GM12878 (cell line): ENCODE results near the gene ZMIZ2. TPM values are rescaled to one million over a fixed set of nuclear protein-coding genes. Genes with fewer than 3 reads are reported as not detected.

Experiments
- ATAC-seq: fragments of 200-7000 bp; cut with Tn5 transposase; 3 replicates; pipeline ENCODE4 v1.9.1; 2020; ENCODE audit warnings: mild to moderate bottlenecking, moderate library complexity
- BruUV-seq: library from RNA; stranded (reverse); fragments of 400-500 nt; replicated peaks from 2 replicates; lab custom pipeline; 2021; lab: Mats Ljungman, UMichigan
- CTCF ChIA-PET: fragments of 300-600 bp; sonication (Branson Sonifier 250); formaldehyde crosslinking; extraction: SDS; loops from one replicate; lab custom pipeline; 2021; ENCODE audit warnings: inconsistent platforms; lab: Yijun Ruan, JAX
- POLR2A ChIA-PET: fragments of 350-600 bp; formaldehyde crosslinking; extraction: SDS; loops from one replicate; lab custom pipeline; 2021; ENCODE audit warnings: inconsistent platforms; lab: Charles Lee
- RAD21 ChIA-PET: fragments of 300-600 bp; sonication (Branson Sonifier 250); formaldehyde crosslinking; loops from one replicate; lab custom pipeline; 2023; ENCODE audit warnings: antibody characterized with exemption; ENCODE audit not compliant: unreplicated experiment; lab: Charles Lee
- SMC1A ChIA-PET: fragments of 300-600 bp; sonication (Branson Sonifier 250); formaldehyde crosslinking; loops from one replicate; lab custom pipeline; 2023; ENCODE audit not compliant: unreplicated experiment, uncharacterized antibody; lab: Charles Lee
- DNase-seq: peaks from one replicate; pipeline ENCODE4 v3.0.0-alpha.2; 2011; ENCODE audit warnings: low read depth, low spot score
- FAIRE-seq: peaks from 3 replicates; lab custom pipeline; 2011; peaks lifted over from hg19 to GRCh38; lab: Jason Lieb, UNC
- H2AFZ ChIP-seq: 2 replicates; pipeline ENCODE4 v1.6.0; 2011; ENCODE audit warnings: low read depth, low read length, control low read depth; ENCODE audit not compliant: control insufficient read depth
- H3K27ac ChIP-seq: 2 replicates; pipeline ENCODE4 v1.5.1; 2011; ENCODE audit warnings: control low read depth; ENCODE audit not compliant: control insufficient read depth, insufficient read depth
- H3K27me3 ChIP-seq, 2 experiments: replicated peaks in 1 of 2; 2 replicates each; pipeline versions ENCODE4 v1.6.0 to v1.6.1; 2011; ENCODE audit warnings: low read length in 1 of 2; ENCODE audit not compliant: control insufficient read depth in 2 of 2, insufficient read depth in 2 of 2
- H3K36me3 ChIP-seq, 2 experiments: 2 replicates each; pipeline ENCODE4 v1.5.1; 2011; ENCODE audit warnings: low read length in 1 of 2; ENCODE audit not compliant: control insufficient read depth in 2 of 2, insufficient read depth in 2 of 2
- H3K4me1 ChIP-seq: 2 replicates; pipeline ENCODE4 v1.6.1; 2011; ENCODE audit warnings: mild to moderate bottlenecking, low read length, moderate library complexity, mixed read lengths; ENCODE audit not compliant: control insufficient read depth, insufficient read depth
- H3K4me2 ChIP-seq: 2 replicates; pipeline ENCODE4 v1.6.0; 2011; ENCODE audit warnings: control low read depth; ENCODE audit not compliant: control insufficient read depth, insufficient read depth
- H3K4me3 ChIP-seq: fragments of 200-600 bp; sonication (generic); 2 replicates; pipeline ENCODE4 v1.5.1; 2016
- H3K79me2 ChIP-seq: 2 replicates; pipeline ENCODE4 v1.6.0; 2011; ENCODE audit warnings: low read length; ENCODE audit not compliant: control insufficient read depth, insufficient read depth
- H3K9ac ChIP-seq: 2 replicates; pipeline ENCODE4 v1.8.0; 2011; ENCODE audit warnings: low read length, control low read depth, mixed read lengths; ENCODE audit not compliant: control insufficient read depth, insufficient read depth
- H3K9me3 ChIP-seq: replicated peaks from 3 replicates; pipeline ENCODE4 v1.5.1; 2011; ENCODE audit warnings: mild to moderate bottlenecking, low read length; ENCODE audit not compliant: control insufficient read depth, insufficient read depth
- H4K20me1 ChIP-seq: 2 replicates; pipeline ENCODE4 v1.6.0; 2011; ENCODE audit not compliant: control insufficient read depth, insufficient read depth
- BACH1 ChIP-seq: fragments of 450-650 bp; IDR thresholded peaks from 2 replicates; pipeline ENCODE4 v1.6.1; 2017; ENCODE audit warnings: mild to moderate bottlenecking, borderline replicate concordance
- BRCA1 ChIP-seq: IDR thresholded peaks from 2 replicates; pipeline ENCODE4 v1.6.1; 2011; ENCODE audit warnings: low read depth, low read length, improper control_type of control experiment
- HDAC6 ChIP-seq: fragments of 200-600 bp; sonication (generic); IDR thresholded peaks from one replicate; pipeline ENCODE4 v1.8.0; 2017; ENCODE audit warnings: antibody characterized with exemption; ENCODE audit not compliant: unreplicated experiment
- HSF1 ChIP-seq: fragments of 150-350 bp; IDR thresholded peaks from 2 replicates; pipeline ENCODE4 v1.6.1; 2014; ENCODE audit warnings: mild to moderate bottlenecking, low read depth, low read length
- NFIC ChIP-seq: IDR thresholded peaks from 2 replicates; pipeline ENCODE4 v1.6.1; 2012; ENCODE audit warnings: low read depth, mild to moderate bottlenecking, inconsistent platforms, low read length, moderate library complexity
- PAX5 ChIP-seq: IDR thresholded peaks from 2 replicates; pipeline ENCODE4 v1.6.1; 2011; ENCODE audit warnings: low read depth, low read length, borderline replicate concordance
- TBL1XR1 ChIP-seq: IDR thresholded peaks from 2 replicates; pipeline ENCODE4 v1.6.1; 2012; ENCODE audit warnings: low read depth, low read length, improper control_type of control experiment
- YBX1 ChIP-seq: fragments of 450-650 bp; IDR thresholded peaks from 2 replicates; pipeline ENCODE4 v1.6.1; 2016; ENCODE audit warnings: antibody characterized with exemption
- ZBTB33 ChIP-seq: fragments of 450-650 bp; IDR thresholded peaks from 2 replicates; pipeline ENCODE4 v1.6.1; 2017; ENCODE audit warnings: mild to moderate bottlenecking
- ZNF384 ChIP-seq: IDR thresholded peaks from 2 replicates; pipeline ENCODE4 v1.6.1; 2012; ENCODE audit warnings: low read depth, mild to moderate bottlenecking, low read length, improper control_type of control experiment, borderline replicate concordance
- WGBS: methylation state at CpG from one replicate; pipeline ENCODE4 v1.1.6; 2016; ENCODE audit warnings: low lambda C conversion rate; ENCODE audit not compliant: insufficient replicate concordance, insufficient coverage; ENCODE audit errors: missing lambda C conversion rate; 5-methylcytosine and 5-hydroxymethylcytosine counted together
- in situ Hi-C: fragments of 300-500 bp; cut with MboI; formaldehyde crosslinking; loops from 9 replicates; pipeline ENCODE4 v1.14.3; 2018; ENCODE audit warnings: mixed read lengths
- intact Hi-C: fragments of 100-400 bp; cut with micrococcal nuclease; formaldehyde crosslinking; loops from one replicate; pipeline ENCODE4 v1.14.2; 2022; ENCODE audit not compliant: unreplicated experiment
- polyA plus RNA-seq, 11 experiments: library from polyadenylated mRNA; depleted of rRNA in 4 of 11; unstranded in 6 of 11; stranded (reverse) in 5 of 11; fragments of >200 nt; fragmentation: Nextera tagmentation in 4 of 11; fragmentation: Illumina TruSeq in 1 of 11; extraction: Ambion mirVana in 4 of 11; extraction: Trizol in 1 of 11; gene quantifications; 1 replicate in 1 of 11; 2 replicates in 10 of 11; pipeline versions ENCODE4 v1.2.1 to v1.2.3, GENCODE V29; 2011 to 2016; ENCODE audit warnings: inconsistent platforms in 2 of 11, missing spikeins in 2 of 11, low read depth in 1 of 11
- total RNA-seq, 4 experiments: library from RNA; depleted of rRNA in 3 of 4; stranded (reverse); fragments of >200 nt in 3 of 4; fragmentation: Illumina TruSeq in 1 of 4; extraction: Trizol in 1 of 4; gene quantifications; 2 replicates each; pipeline versions ENCODE4 v1.2.1 to v1.2.3, GENCODE V29; 2013 to 2021

ZMIZ2 gene
- total and polyA plus RNA-seq, 10 of the 15 experiments (the other 5 are each of a cell fraction or from before 2014, with no cell fraction given) = 0.71 to 158 (median 17.0) TPM

GRCh38 chr7:44811571-44811970 is 62.9 kb downstream of the ZMIZ2 start:
- ChIA-PET CTCF (interaction anchor here (0.9 to 1.1 kb wide), 3 partner anchors 12 to 36 kb away, joined by 3 to 4 read pairs (median 3); no protein-coding TSS in a partner anchor), RAD21 (interaction anchor here (1.3 kb wide), 1 partner anchor 15 kb away, joined by 3 read pairs; no protein-coding TSS in a partner anchor), POLR2A (interaction anchor here (1.1 to 1.7 kb wide), 2 partner anchors 13 to 34 kb away, joined by 5 to 7 read pairs; no protein-coding TSS in a partner anchor), SMC1A (interaction anchor here (1.4 to 2.6 kb wide), 3 partner anchors 13 to 60 kb away, joined by 3 to 12 read pairs (median 7); no protein-coding TSS in a partner anchor)
- FAIRE-seq (no peak), DNase-seq (no peak), ATAC-seq (no peak)
- no peaks in the 10 kb centered on the region for H3K9me3 ChIP-seq
- H3K4me1 ChIP-seq = peaks cover 4% of the 10 kb centered on the region; the same call in 1 of the 2 replicates
- 86% methylated on average over 6 of the region's 6 CpGs for WGBS
- H3K79me2 ChIP-seq = no peaks in the 10 kb centered on the region
- H3K27ac ChIP-seq = no peak overlapping the region
- TF ChIP-seq TBL1XR1 = no peak
- no peak for TF ChIP-seq NFIC
- TF ChIP-seq ZBTB33 = no peak
- TF ChIP-seq HSF1 = no peak
- TF ChIP-seq BRCA1 = no peak
- no peak for TF ChIP-seq YBX1
- TF ChIP-seq ZNF384 = no peak
- no peak for TF ChIP-seq HDAC6
- no peak for TF ChIP-seq BACH1
- no peak for TF ChIP-seq PAX5
- H3K27me3 ChIP-seq = no peaks in the 10 kb centered on the region
- in situ Hi-C loops = no loop called here
- H3K36me3 ChIP-seq = no peaks in the 10 kb centered on the region
- no peaks in the 10 kb centered on the region for H4K20me1 ChIP-seq
- BruUV-seq = no TSS peak
- no peak overlapping the region for H2AFZ ChIP-seq
- H3K4me3 ChIP-seq = no peak overlapping the region
- no peak overlapping the region for H3K9ac ChIP-seq
- no peak overlapping the region for H3K4me2 ChIP-seq
- intact Hi-C loops = no loop called here
